Measurements from ENCODE around the gene TNS1.

- TF ChIP-seq CBFB (CRISPR knock-in tag; IDR thresholded peaks at IDR 0.05; ENCODE audit: low read depth), result no peak
- no peak for TF ChIP-seq CREM (CRISPR knock-in tag; IDR thresholded peaks at IDR 0.05)
- no peak for TF ChIP-seq ZNF317 (CRISPR knock-in tag; IDR thresholded peaks at IDR 0.05; ENCODE audit: borderline replicate concordance, low read depth)
- TF ChIP-seq, protein P1, sequence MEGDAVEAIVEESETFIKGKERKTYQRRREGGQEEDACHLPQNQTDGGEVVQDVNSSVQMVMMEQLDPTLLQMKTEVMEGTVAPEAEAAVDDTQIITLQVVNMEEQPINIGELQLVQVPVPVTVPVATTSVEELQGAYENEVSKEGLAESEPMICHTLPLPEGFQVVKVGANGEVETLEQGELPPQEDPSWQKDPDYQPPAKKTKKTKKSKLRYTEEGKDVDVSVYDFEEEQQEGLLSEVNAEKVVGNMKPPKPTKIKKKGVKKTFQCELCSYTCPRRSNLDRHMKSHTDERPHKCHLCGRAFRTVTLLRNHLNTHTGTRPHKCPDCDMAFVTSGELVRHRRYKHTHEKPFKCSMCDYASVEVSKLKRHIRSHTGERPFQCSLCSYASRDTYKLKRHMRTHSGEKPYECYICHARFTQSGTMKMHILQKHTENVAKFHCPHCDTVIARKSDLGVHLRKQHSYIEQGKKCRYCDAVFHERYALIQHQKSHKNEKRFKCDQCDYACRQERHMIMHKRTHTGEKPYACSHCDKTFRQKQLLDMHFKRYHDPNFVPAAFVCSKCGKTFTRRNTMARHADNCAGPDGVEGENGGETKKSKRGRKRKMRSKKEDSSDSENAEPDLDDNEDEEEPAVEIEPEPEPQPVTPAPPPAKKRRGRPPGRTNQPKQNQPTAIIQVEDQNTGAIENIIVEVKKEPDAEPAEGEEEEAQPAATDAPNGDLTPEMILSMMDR (IDR thresholded peaks at IDR 0.05), result no peak
These were observed 14.0 kb downstream of the TNS1 start for GRCh38 chr2:217988840-217989204.

Measured in WTC11 (cell line).